Neural cell (in vitro differentiated cells): ENCODE results near the gene GPHN. TPM values are rescaled to one million over a fixed set of nuclear protein-coding genes. Genes with fewer than 3 reads are reported as not detected.

Experiments
- H2AFZ ChIP-seq: fragments of 200-600, 300-800 bp; sonication (generic), shearing (Covaris generic); 2 replicates; pipeline ENCODE4 v1.6.0; 2014; ENCODE audit warnings: low read depth, mild to moderate bottlenecking, antibody characterized with exemption, low read length, moderate library complexity
- H3F3A ChIP-seq: fragments of 200-600 bp; shearing (Covaris generic); 2 replicates; pipeline ENCODE4 v1.6.1; 2016; ENCODE audit warnings: mild to moderate bottlenecking, moderate library complexity, mixed read lengths, antibody characterized with exemption, low read length; ENCODE audit not compliant: insufficient read depth, poor library complexity, severe bottlenecking
- H3K27ac ChIP-seq: fragments of 200-600, 300-800 bp; sonication (generic), shearing (Covaris generic); 2 replicates; pipeline ENCODE4 v1.5.1; 2014; ENCODE audit warnings: mild to moderate bottlenecking, low read length, moderate library complexity
- H3K27me3 ChIP-seq: fragments of 300-800, 200-600 bp; sonication (generic), shearing (Covaris generic); 2 replicates; pipeline ENCODE4 v1.6.0; 2014; ENCODE audit warnings: mild to moderate bottlenecking, low read depth, low read length, moderate library complexity; ENCODE audit not compliant: insufficient read depth
- H3K36me3 ChIP-seq: fragments of 300-800, 200-600 bp; sonication (generic), shearing (Covaris generic); 2 replicates; pipeline ENCODE4 v1.5.1; 2014; ENCODE audit warnings: mild to moderate bottlenecking, antibody characterized with exemption, low read length, moderate library complexity; ENCODE audit not compliant: insufficient read depth
- H3K4me2 ChIP-seq: fragments of 300-800, 200-600 bp; sonication (generic), shearing (Covaris generic); 2 replicates; pipeline ENCODE4 v1.6.0; 2014; ENCODE audit warnings: mild to moderate bottlenecking, low read length
- H3K4me3 ChIP-seq: fragments of 300-800, 200-600 bp; sonication (generic), shearing (Covaris generic); 2 replicates; pipeline ENCODE4 v1.5.1; 2014; ENCODE audit warnings: mild to moderate bottlenecking, low read length, moderate library complexity
- H3K79me2 ChIP-seq: fragments of 200-600 bp; shearing (Covaris generic); replicated peaks from 2 replicates; pipeline ENCODE4 v1.6.0; 2014; ENCODE audit warnings: mild to moderate bottlenecking, low read length, moderate library complexity; ENCODE audit not compliant: insufficient read depth
- H3K9ac ChIP-seq: fragments of 300-800, 200-600 bp; sonication (generic), shearing (Covaris generic); 2 replicates; pipeline ENCODE4 v1.6.1; 2016; ENCODE audit warnings: mild to moderate bottlenecking, low read length, mixed read lengths
- H3K9me2 ChIP-seq: fragments of 200-600 bp; shearing (Covaris generic); 2 replicates; pipeline ENCODE4 v1.6.1; 2016; ENCODE audit warnings: mild to moderate bottlenecking, low read length, mixed read lengths; ENCODE audit not compliant: insufficient read depth
- H3K9me3 ChIP-seq: fragments of 200-600, 300-800 bp; sonication (generic), shearing (Covaris generic); 2 replicates; pipeline ENCODE4 v1.6.1; 2016; ENCODE audit warnings: mild to moderate bottlenecking, mixed run types, low read length, moderate library complexity, mixed read lengths
- H4K20me1 ChIP-seq: fragments of 200-600 bp; shearing (Covaris generic); 2 replicates; pipeline ENCODE4 v1.6.1; 2016; ENCODE audit warnings: mild to moderate bottlenecking, mixed run types; ENCODE audit not compliant: insufficient read depth
- CTCF ChIP-seq: fragments of 450-650 bp; IDR thresholded peaks from 2 replicates; pipeline ENCODE4 v1.5.1; 2014; ENCODE audit warnings: antibody characterized with exemption, mild to moderate bottlenecking, moderate library complexity; ENCODE audit not compliant: poor library complexity, severe bottlenecking
- EP300 ChIP-seq: fragments of 450-650 bp; conservative IDR thresholded peaks from 2 replicates; pipeline ENCODE4 v1.6.1; 2014; ENCODE audit warnings: antibody characterized with exemption, mild to moderate bottlenecking, moderate library complexity; ENCODE audit not compliant: poor library complexity, severe bottlenecking
- EZH2 ChIP-seq: fragments of 200-600, 300-800 bp; shearing (Covaris generic), sonication (generic); IDR thresholded peaks from 2 replicates; pipeline ENCODE4 v1.6.1; 2014; ENCODE audit warnings: antibody characterized with exemption, low read length, borderline replicate concordance, mild to moderate bottlenecking; ENCODE audit not compliant: insufficient read depth, poor library complexity, severe bottlenecking
- MXI1 ChIP-seq: fragments of 450-650 bp; conservative IDR thresholded peaks from 2 replicates; pipeline ENCODE4 v1.6.1; 2014; ENCODE audit warnings: antibody characterized with exemption, mild to moderate bottlenecking; ENCODE audit not compliant: poor library complexity, severe bottlenecking
- POLR2AphosphoS5 ChIP-seq: IDR thresholded peaks from 2 replicates; pipeline ENCODE4 v1.6.1; 2012
- RAD21 ChIP-seq: fragments of 450-650 bp; conservative IDR thresholded peaks from 2 replicates; pipeline ENCODE4 v1.6.1; 2014; ENCODE audit warnings: antibody characterized with exemption, mild to moderate bottlenecking, moderate library complexity
- REST ChIP-seq: IDR thresholded peaks from 2 replicates; pipeline ENCODE4 v1.6.1; 2012; ENCODE audit warnings: borderline replicate concordance
- SMC3 ChIP-seq: fragments of 450-650 bp; conservative IDR thresholded peaks from 2 replicates; pipeline ENCODE4 v1.6.1; 2014; ENCODE audit warnings: antibody characterized with exemption, mild to moderate bottlenecking, moderate library complexity; ENCODE audit not compliant: poor library complexity
- TAF1 ChIP-seq: IDR thresholded peaks from 2 replicates; pipeline ENCODE4 v1.6.1; 2012; ENCODE audit warnings: low read depth
- polyA plus RNA-seq: library from polyadenylated mRNA; depleted of rRNA; stranded (reverse); fragments of >200 nt; gene quantifications from 2 replicates; pipeline ENCODE4 v1.2.3, GENCODE V29; 2014

GPHN gene
- polyA plus RNA-seq, 1 donor from 2014 or later = 135 TPM

GRCh38 chr14:66716227-66716626, 208.3 kb downstream of the GPHN start:
- Histone ChIP-seq H3K4me3 (no peak overlapping the region), H3K9me3 (no peaks in the 10 kb centered on the region), H3K27ac (no peak overlapping the region), H3K27me3 (no peaks in the 10 kb centered on the region), H3K4me2 (no peak overlapping the region), H3K9me2 (no peaks in the 10 kb centered on the region), H2AFZ (no peak overlapping the region), H4K20me1 (no peaks in the 10 kb centered on the region), H3K9ac (no peak overlapping the region), H3K36me3 (no peaks in the 10 kb centered on the region), H3F3A (no peaks in the 10 kb centered on the region), H3K79me2 (peaks cover 4% of the 10 kb centered on the region)
- TF ChIP-seq TAF1 (no peak), POLR2AphosphoS5 (no peak), EZH2 (no peak), SMC3 (no peak), EP300 (no peak)

GRCh38 chr14:66717561-66718140, 209.7 kb downstream of the GPHN start:
- H3K9me2 ChIP-seq = no peaks in the 10 kb centered on the region
- no peak overlapping the region for H3K9ac ChIP-seq
- H4K20me1 ChIP-seq = no peaks in the 10 kb centered on the region
- H2AFZ ChIP-seq = no peak overlapping the region
- peaks cover 4% of the 10 kb centered on the region for H3K79me2 ChIP-seq
- H3K9me3 ChIP-seq = no peaks in the 10 kb centered on the region
- no peak overlapping the region for H3K27ac ChIP-seq
- H3K4me3 ChIP-seq = no peak overlapping the region
- H3K4me2 ChIP-seq = no peak overlapping the region
- H3F3A ChIP-seq = no peaks in the 10 kb centered on the region
- no peaks in the 10 kb centered on the region for H3K36me3 ChIP-seq
- TF ChIP-seq EZH2 (no peak), TAF1 (no peak), POLR2AphosphoS5 (no peak), SMC3 (no peak), CTCF (no peak), EP300 (no peak), RAD21 (no peak), MXI1 (no peak), REST (no peak)
- H3K27me3 ChIP-seq = no peaks in the 10 kb centered on the region
